ENCODE results near the gene POMGNT2. TPM values are rescaled to one million over a fixed set of nuclear protein-coding genes. Genes with fewer than 3 reads are reported as not detected.
"Not testable (repeated sequence)": the region's sequence is repeated elsewhere in the genome, so short reads cannot be mapped to it uniquely, and the experiment has no call there.

Gene POMGNT2
- total RNA-seq, 3 donors from 2014 or later = 14.6 to 19.0 (median 18.4) TPM

DNA sequence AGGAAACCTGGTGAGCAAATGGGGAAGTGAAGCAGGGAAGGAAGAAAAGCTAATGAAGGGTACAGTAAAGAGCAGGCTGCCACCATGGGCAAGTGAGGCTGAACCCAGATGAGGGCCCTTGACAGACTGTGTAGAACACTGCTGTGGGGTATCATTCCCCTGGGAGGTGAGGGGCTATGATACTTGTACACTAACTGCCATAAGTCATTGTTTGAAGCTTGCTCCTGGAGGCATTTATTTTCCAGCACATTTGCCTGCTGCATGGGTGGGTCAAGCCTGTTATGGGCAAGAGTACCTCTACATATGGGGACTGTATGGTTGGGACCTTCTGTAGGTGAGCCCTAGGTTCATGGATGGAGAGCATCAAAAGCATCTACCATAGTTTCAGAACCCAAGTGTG is 57.4 kb downstream of the POMGNT2 start:
- Histone ChIP-seq H3K36me3 (no peaks in the 10 kb centered on the region), H3K27me3 (no peaks in the 10 kb centered on the region), H3K9me3 (peaks cover 31 to 64% of the 10 kb centered on the region in 2 donors), H3K4me3 (no peak overlapping the region), H3K4me1 (no peaks in the 10 kb centered on the region), H3K27ac (no peak overlapping the region)
- intact Hi-C loops (cut with DNase I; ENCODE audit: low total_unique reads) = no loop called here
- TF ChIP-seq POLR2AphosphoS5 (IDR thresholded peaks at IDR 0.05) (no peak), POLR2A (IDR thresholded peaks at IDR 0.05) (no peak), CTCF (IDR thresholded peaks at IDR 0.05) (no peak)
- DNase-seq (ENCODE audit: low spot score in 2 of 2) = no peak

DNA sequence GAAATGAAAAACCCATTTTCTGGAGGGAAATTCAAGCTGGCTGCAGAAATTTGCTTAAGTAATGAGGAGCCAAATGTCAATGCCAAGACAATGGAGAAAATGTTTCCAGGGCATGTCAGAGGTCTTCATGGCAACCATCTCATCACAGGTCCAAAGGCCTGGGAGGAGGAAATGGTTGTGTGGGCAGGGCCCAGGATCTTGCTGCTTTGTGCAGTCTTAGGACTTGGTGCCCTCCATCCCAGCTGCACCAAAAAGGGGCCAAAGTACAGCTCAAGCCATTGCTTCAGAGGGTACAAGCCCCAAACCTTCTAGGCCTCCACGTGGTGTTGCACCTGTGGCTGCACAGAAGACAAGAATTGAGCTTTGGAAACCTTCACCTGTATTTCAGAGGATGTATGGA is 59.3 kb downstream of the POMGNT2 start:
- intact Hi-C loops (cut with DNase I; ENCODE audit: low total_unique reads) = no loop called here
- no peak for TF ChIP-seq POLR2AphosphoS5 (IDR thresholded peaks at IDR 0.05)

GRCh38 chr3:43045079-43045478 is 60.8 kb downstream of the POMGNT2 start:
- intact Hi-C loops (cut with DNase I; ENCODE audit: low total_unique reads); H3K36me3 ChIP-seq; H3K27me3 ChIP-seq; H3K4me3 ChIP-seq; H3K27ac ChIP-seq; H3K4me1 ChIP-seq; DNase-seq (ENCODE audit: low spot score in 2 of 2): not testable (repeated sequence)
- H3K9me3 ChIP-seq = peaks cover 31 to 54% of the 10 kb centered on the region in 2 donors

More for the DNA sequence above, 59.3 kb downstream of the POMGNT2 start:
- no peak for DNase-seq (ENCODE audit: low spot score in 2 of 2)
- no peaks in the 10 kb centered on the region for H3K36me3 ChIP-seq
- H3K27me3 ChIP-seq = no peaks in the 10 kb centered on the region
- H3K4me1 ChIP-seq = no peaks in the 10 kb centered on the region
- H3K9me3 ChIP-seq = peaks cover 31 to 64% of the 10 kb centered on the region in 2 donors
- no peak overlapping the region for H3K4me3 ChIP-seq
- H3K27ac ChIP-seq = no peak overlapping the region

DNA sequence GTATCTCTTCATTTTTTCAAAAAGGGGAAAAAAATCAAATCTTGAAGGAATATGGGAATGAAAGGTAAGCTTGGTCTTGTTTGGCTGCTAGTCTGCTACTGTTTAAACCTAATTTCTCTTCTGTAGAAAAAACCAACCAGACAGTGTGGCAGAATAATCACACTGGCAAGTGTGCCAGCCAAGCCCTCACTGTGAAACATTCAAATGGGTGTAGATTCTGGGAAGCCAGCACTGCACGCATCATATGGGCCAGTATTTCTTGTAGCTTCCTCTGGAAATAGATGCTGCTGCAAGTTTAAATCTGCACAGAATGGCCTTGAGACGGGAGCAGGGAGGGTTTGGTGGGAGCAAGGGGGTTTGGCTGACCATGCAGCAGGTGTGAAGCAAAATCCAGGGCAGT is 62.1 kb downstream of the POMGNT2 start:
- Histone ChIP-seq H3K4me1 (no peaks in the 10 kb centered on the region), H3K27ac (no peak overlapping the region), H3K36me3 (no peaks in the 10 kb centered on the region), H3K4me3 (no peak overlapping the region), H3K27me3 (no peaks in the 10 kb centered on the region), H3K9me3 (peaks cover 30 to 42% of the 10 kb centered on the region in 2 donors)
- intact Hi-C loops (cut with DNase I; ENCODE audit: low total_unique reads) = no loop called here
- no peak for DNase-seq (ENCODE audit: low spot score in 2 of 2)
- TF ChIP-seq CTCF (IDR thresholded peaks at IDR 0.05) (no peak), POLR2A (IDR thresholded peaks at IDR 0.05) (no peak), POLR2AphosphoS5 (IDR thresholded peaks at IDR 0.05) (no peak)

DNA sequence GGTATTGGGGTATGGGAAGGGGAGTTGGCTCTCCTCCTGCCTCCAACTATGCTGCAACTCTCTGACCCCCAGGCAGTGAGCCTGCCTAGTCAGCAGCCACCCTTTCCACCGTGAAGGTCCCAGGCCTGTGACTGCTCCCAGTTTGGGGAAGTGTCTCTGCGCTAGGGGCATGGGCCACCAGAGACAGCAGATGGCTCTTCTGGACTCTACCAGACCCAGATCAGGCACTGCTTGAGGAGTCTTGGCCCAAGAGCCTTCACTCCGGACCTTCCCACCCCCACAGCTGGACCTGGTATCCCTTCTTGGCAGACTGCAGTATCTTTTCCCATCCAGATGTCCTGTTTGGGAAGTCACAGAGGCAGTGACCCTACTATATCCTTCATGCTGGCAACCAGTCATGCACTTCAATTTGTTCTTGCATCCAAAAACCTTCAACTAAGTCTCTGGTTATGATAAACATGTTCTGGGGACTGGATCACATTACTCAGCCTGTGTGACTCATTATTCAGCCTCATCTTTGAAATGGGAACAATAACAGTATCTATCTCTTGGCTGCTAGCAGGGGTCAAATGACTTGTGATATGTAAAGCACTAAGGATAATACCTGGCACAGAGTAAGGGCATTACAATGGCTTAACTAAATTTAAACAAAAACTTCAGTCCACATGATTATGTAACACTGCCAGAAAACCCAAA is 62.7 kb downstream of the POMGNT2 start:
- Histone ChIP-seq H3K9me3 (peaks cover 25 to 36% of the 10 kb centered on the region in 2 donors), H3K27me3 (no peaks in the 10 kb centered on the region), H3K36me3 (no peaks in the 10 kb centered on the region), H3K4me1 (no peaks in the 10 kb centered on the region), H3K27ac (no peak overlapping the region), H3K4me3 (no peak overlapping the region)
- DNase-seq (ENCODE audit: low spot score in 2 of 2) = no peak
- no peak for TF ChIP-seq CTCF (IDR thresholded peaks at IDR 0.05)
- no peak for TF ChIP-seq POLR2A (IDR thresholded peaks at IDR 0.05)
- TF ChIP-seq POLR2AphosphoS5 (IDR thresholded peaks at IDR 0.05) = no peak
- intact Hi-C loops (cut with DNase I; ENCODE audit: low total_unique reads) = no loop called here

GRCh38 chr3:43041517-43041916 is 64.4 kb downstream of the POMGNT2 start:
- intact Hi-C loops (cut with DNase I; ENCODE audit: low total_unique reads) = no loop called here
- TF ChIP-seq POLR2AphosphoS5 (IDR thresholded peaks at IDR 0.05) (no peak), CTCF (IDR thresholded peaks at IDR 0.05) (no peak), POLR2A (IDR thresholded peaks at IDR 0.05) (no peak)
- no peak overlapping the region for H3K4me3 ChIP-seq
- no peaks in the 10 kb centered on the region for H3K27me3 ChIP-seq
- no peaks in the 10 kb centered on the region for H3K4me1 ChIP-seq
- no peaks in the 10 kb centered on the region for H3K36me3 ChIP-seq
- no peak overlapping the region for H3K27ac ChIP-seq
- H3K9me3 ChIP-seq = peaks cover 14 to 19% of the 10 kb centered on the region in 2 donors
- DNase-seq (ENCODE audit: low spot score in 2 of 2) = no peak
